Thyroid gland (tissue), 4 donors: ENCODE measurements around the gene PKD1. TPM values are rescaled to one million over a fixed set of nuclear protein-coding genes. Genes with fewer than 3 reads are reported as not detected.

Source experiments
- DNase-seq, 2 donors: peaks; one replicate each; pipeline ENCODE4 v3.0.0-alpha.2; 2019
- H3K27ac ChIP-seq, 3 donors: fragments of 200-600 bp; sonication (generic); 1 replicate in 2 of 3; 2 replicates in 1 of 3; pipeline ENCODE4 v1.5.1; 2016 to 2019; ENCODE audit warnings: mild to moderate bottlenecking in 1 of 3, moderate library complexity in 1 of 3
- H3K27me3 ChIP-seq: fragments of 200-600 bp; sonication (generic); one replicate; pipeline ENCODE4 v1.5.1; 2019
- H3K36me3 ChIP-seq, 2 donors: fragments of 200-600 bp; sonication (generic); one replicate each; pipeline ENCODE4 v1.5.1; 2016 to 2019
- H3K4me1 ChIP-seq, 2 donors: fragments of 200-600 bp; sonication (generic); one replicate each; pipeline ENCODE4 v1.5.1; 2017 to 2019
- H3K4me3 ChIP-seq, 3 donors: fragments of 200-600 bp; sonication (generic); replicated peaks in 1 of 3; 1 replicate in 2 of 3; 2 replicates in 1 of 3; pipeline ENCODE4 v1.5.1; 2016; ENCODE audit warnings: mild to moderate bottlenecking in 1 of 3
- H3K9me3 ChIP-seq: fragments of 200-600 bp; sonication (generic); one replicate; pipeline ENCODE4 v1.5.1; 2017
- POLR2A ChIP-seq, 2 donors: fragments of 450-650 bp; IDR thresholded peaks; one replicate each; pipeline ENCODE4 v1.6.1; 2017; ENCODE audit warnings: antibody characterized with exemption in 2 of 2, mild to moderate bottlenecking in 2 of 2, moderate library complexity in 1 of 2
- WGBS, 2 donors: methylation state at CpG; one replicate each; pipeline ENCODE4 v1.1.5; 2017; 5-methylcytosine and 5-hydroxymethylcytosine counted together
- intact Hi-C: fragments of 100-400 bp; cut with DNase I; formaldehyde crosslinking; loops from one replicate; pipeline ENCODE4 v1.15.1; 2023
- total RNA-seq, 4 donors: library from RNA; depleted of rRNA; stranded (reverse); fragments of >200 nt; gene quantifications; one replicate each; pipeline ENCODE4 v1.2.3, GENCODE V29; 2016
- TF ChIP-seq, protein P1 (sequence below), 6 experiments: fragments of 200-600 bp in 3 of 6; fragments of 450-650 bp in 3 of 6; sonication (generic) in 3 of 6; IDR thresholded peaks; one replicate each; pipeline ENCODE4 v1.5.1; 2016 to 2019; ENCODE audit warnings: antibody characterized with exemption in 6 of 6, mild to moderate bottlenecking in 2 of 6, inconsistent platforms in 1 of 6, moderate library complexity in 1 of 6

Gene PKD1
- total RNA-seq, 4 donors from 2014 or later, result 66.9 to 153 (median 87.7) TPM

DNA sequence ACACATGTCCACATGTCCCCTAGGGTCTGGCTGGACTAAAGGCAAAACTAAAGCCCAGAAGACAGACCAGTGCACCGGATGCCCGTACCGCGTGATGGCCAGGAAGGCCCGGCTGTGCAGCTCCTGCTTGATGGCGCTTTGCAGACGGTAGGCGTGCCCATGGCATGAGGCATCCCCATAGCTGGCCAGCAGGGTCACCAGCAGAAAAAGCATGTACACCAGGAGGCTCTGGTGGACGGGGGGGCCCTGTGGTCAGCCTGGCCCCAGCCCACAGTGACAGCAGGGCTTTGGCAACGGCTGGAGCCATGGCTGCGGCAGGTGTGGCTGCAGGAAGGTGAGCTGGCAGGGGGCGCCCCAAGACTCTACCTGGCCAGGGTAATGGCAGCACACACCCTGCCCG, 42.8 kb downstream of the PKD1 start:
- Histone ChIP-seq H3K4me1 (peaks cover 38 to 39% of the 10 kb centered on the region in 2 donors), H3K9me3 (no peaks in the 10 kb centered on the region), H3K4me3 (no peak overlapping the region), H3K27ac (no peak overlapping the region), H3K27me3 (no peaks in the 10 kb centered on the region), H3K36me3 (peaks cover 11 to 23% of the 10 kb centered on the region in 2 donors)
- intact Hi-C loops, result no loop called here
- WGBS, 2 donors, result 93 to 95% methylated on average over 9 to 11 of the region's 13 CpGs
- DNase-seq, result no peak
- TF ChIP-seq, protein P1, sequence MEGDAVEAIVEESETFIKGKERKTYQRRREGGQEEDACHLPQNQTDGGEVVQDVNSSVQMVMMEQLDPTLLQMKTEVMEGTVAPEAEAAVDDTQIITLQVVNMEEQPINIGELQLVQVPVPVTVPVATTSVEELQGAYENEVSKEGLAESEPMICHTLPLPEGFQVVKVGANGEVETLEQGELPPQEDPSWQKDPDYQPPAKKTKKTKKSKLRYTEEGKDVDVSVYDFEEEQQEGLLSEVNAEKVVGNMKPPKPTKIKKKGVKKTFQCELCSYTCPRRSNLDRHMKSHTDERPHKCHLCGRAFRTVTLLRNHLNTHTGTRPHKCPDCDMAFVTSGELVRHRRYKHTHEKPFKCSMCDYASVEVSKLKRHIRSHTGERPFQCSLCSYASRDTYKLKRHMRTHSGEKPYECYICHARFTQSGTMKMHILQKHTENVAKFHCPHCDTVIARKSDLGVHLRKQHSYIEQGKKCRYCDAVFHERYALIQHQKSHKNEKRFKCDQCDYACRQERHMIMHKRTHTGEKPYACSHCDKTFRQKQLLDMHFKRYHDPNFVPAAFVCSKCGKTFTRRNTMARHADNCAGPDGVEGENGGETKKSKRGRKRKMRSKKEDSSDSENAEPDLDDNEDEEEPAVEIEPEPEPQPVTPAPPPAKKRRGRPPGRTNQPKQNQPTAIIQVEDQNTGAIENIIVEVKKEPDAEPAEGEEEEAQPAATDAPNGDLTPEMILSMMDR (IDR thresholded peaks at IDR 0.05), result no peak
- no peak for TF ChIP-seq POLR2A (IDR thresholded peaks at IDR 0.05)

DNA sequence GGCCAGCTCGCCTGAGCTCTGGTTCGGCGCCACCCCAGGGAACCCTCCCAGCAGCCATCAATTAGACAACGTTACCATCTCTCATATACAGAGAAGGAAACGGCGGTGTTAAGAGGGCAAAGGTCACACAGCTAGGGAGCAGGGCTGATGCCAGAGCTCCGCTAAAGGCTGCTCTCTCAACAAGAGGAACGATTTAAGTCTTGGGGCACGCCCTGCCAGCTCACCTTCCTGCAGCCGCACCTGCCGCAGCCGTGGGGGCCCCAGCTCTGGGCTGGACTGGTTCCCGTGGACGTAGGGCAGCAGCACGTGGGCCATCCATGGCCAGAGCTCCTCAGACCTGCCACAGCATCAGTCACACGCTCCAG, 43.5 kb downstream of the PKD1 start:
- no peak for DNase-seq
- Histone ChIP-seq H3K27ac (no peak overlapping the region), H3K4me3 (no peak overlapping the region), H3K27me3 (no peaks in the 10 kb centered on the region), H3K9me3 (no peaks in the 10 kb centered on the region), H3K36me3 (peaks cover 16 to 23% of the 10 kb centered on the region in 2 donors), H3K4me1 (peaks cover 33 to 34% of the 10 kb centered on the region in 2 donors)
- intact Hi-C loops, result no loop called here
- WGBS, 2 donors, result 85 to 91% methylated on average over 10 to 15 of the region's 16 CpGs
- TF ChIP-seq POLR2A (IDR thresholded peaks at IDR 0.05), result no peak
- TF ChIP-seq, protein P1 (IDR thresholded peaks at IDR 0.05), result no peak

DNA sequence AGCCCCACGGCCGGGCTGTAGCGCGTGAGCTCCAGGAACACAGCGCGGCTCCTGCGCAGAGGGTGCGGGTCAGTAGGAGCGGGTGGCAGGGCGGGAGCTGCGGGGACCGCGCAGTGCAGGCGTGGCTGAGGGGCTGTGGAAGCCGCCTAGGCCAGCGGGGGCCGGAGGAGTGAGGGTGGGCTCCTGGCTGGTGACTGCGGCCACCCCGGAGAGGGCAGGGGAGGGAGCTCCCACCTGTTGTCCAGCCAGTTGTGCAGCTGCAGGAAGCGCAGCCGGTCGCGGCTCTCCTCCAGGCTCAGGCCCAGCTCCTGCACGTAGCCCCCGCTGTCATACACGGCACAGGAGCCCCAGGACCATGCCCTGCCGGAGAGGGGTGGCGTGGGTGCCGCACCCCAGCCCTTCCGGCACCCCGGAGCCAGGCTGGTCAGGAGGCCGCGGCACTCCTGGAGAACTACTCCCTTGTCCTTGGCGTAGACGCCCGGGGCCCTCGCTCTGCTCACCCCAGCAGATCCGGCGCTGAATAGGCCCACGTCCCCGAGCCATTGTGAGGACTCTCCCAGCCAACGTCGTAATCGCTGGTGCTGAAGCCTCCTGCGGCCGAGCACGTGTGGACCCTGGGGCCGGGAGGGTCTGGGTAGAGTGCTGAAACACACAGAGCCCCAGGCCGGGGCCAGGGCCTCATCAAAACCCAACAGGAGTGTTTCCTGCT, 44.0 kb downstream of the PKD1 start:
- H3K4me3 ChIP-seq, result no peak overlapping the region
- intact Hi-C loops, result no loop called here
- no peaks in the 10 kb centered on the region for H3K9me3 ChIP-seq
- H3K36me3 ChIP-seq, result peaks cover 22 to 24% of the 10 kb centered on the region in 2 donors
- TF ChIP-seq, protein P1 (IDR thresholded peaks at IDR 0.05), result no peak
- TF ChIP-seq POLR2A (IDR thresholded peaks at IDR 0.05), result no peak
- no peak for DNase-seq
- peaks cover 28 to 29% of the 10 kb centered on the region in 2 donors for H3K4me1 ChIP-seq
- H3K27me3 ChIP-seq, result no peaks in the 10 kb centered on the region
- 92 to 98% methylated on average over 11 to 12 of the region's 49 CpGs for WGBS, 2 donors
- no peak overlapping the region for H3K27ac ChIP-seq

DNA sequence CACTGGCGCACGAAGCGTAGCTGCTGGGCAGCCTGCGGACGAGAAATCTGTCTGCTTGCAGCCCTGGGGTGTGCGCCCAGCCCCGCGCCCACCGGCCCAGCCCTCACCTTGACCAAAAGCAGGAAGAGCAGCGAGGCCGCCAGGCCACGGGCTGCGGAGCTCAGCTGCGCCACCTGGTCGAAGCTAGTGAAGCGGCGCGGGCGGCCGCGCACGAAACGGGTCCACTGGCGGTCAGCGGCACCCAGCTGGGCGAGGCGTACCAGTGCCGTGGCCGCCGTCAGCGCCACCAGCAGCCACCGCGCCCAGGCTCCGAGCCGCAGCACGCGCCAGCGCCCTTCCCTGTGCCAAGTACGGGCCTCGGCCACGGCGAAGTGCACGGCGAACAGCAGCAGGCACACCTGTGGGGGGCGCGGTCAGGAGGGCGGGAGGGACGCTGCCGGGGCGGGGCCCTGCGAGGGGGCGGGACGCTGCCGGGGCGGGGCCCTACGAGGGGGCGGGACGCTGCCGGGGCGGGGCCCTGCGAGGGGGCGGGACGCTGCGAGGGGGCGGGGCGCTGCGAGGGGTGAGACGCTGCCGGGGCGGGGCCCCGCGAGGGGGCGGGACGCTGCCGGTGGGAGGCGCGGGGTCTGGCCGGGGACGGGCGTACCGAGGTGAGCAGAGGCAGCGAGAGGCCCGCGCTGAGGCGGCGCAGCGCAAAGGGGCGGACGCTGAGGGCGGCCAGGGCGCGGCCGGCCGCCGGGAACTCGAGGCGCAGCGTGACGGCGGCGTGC, 44.7 kb downstream of the PKD1 start:
- Histone ChIP-seq H3K4me3 (no peak overlapping the region), H3K9me3 (no peaks in the 10 kb centered on the region), H3K36me3 (peaks cover 29 to 31% of the 10 kb centered on the region in 2 donors), H3K4me1 (peaks cover 21 to 22% of the 10 kb centered on the region in 2 donors), H3K27me3 (no peaks in the 10 kb centered on the region), H3K27ac (peak overlapping the region; percentile 68 to 84 (median 84))
- TF ChIP-seq, protein P1 (IDR thresholded peaks at IDR 0.05), result peak in 3 of 6 experiments; percentile 20 to 75 (median 47)
- TF ChIP-seq POLR2A (IDR thresholded peaks at IDR 0.05), result peak in 1 of 2 donors; percentile 65
- DNase-seq, result peak; percentile 90 to 91
- WGBS, 2 donors, result 48% methylated on average over 12 of the region's 101 CpGs; no CpG with 5 or more reads in 1 of the 2 donors
- intact Hi-C loops, result no loop called here

DNA sequence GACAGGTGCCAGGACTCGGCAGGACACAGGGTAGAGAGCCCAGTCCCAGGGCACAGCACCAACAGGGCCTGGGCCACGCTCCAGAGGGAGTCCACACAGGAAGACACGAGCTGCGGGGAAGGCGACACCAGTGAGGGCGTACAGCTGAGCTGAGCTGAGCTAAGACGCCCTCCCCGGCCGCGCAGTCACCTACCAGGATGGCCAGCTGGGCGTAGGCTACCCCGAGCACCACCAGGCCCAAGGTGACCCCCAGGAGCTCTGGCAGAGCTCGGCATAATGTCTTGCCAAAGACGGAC, 45.3 kb downstream of the PKD1 start:
- H3K4me3 ChIP-seq, result no peak overlapping the region
- intact Hi-C loops, result no loop called here
- peak overlapping the region; percentile 68 to 84 (median 84) for H3K27ac ChIP-seq
- DNase-seq, result peak; percentile 30 to 41
- H3K4me1 ChIP-seq, result peaks cover 17 to 18% of the 10 kb centered on the region in 2 donors
- H3K36me3 ChIP-seq, result peaks cover 30 to 32% of the 10 kb centered on the region in 2 donors
- no peaks in the 10 kb centered on the region for H3K27me3 ChIP-seq
- WGBS, 2 donors, result 87 to 88% methylated on average over 6 of the region's 14 CpGs
- TF ChIP-seq, protein P1 (IDR thresholded peaks at IDR 0.05), result no peak
- no peak for TF ChIP-seq POLR2A (IDR thresholded peaks at IDR 0.05)
- no peaks in the 10 kb centered on the region for H3K9me3 ChIP-seq
